Activated naive CD4-positive, alpha-beta T cell treated with anti-CD3 and anti-CD28 coated beads, Interleukin-2, amount 50 U/mL, for 72 hours (primary cell): ENCODE results near the gene WDR37. TPM values are rescaled to one million over a fixed set of nuclear protein-coding genes. Genes with fewer than 3 reads are reported as not detected.

Experiments used
- ATAC-seq, 2 donors: fragments of 150-1000 bp; cut with Tn5 transposase; 2 replicates each; pipeline ENCODE4 v1.10.0; 2021; ENCODE audit warnings: mild to moderate bottlenecking in 2 of 2, moderate library complexity in 2 of 2
- DNase-seq, 2 donors: peaks; one replicate each; pipeline ENCODE4 v3.0.0; 2021 to 2022; ENCODE audit warnings: low spot score in 2 of 2
- H3K27ac Mint-ChIP-seq, 2 donors: one replicate each; pipeline ENCODE4 v1.8.0; 2022; ENCODE audit warnings: mild to moderate bottlenecking in 2 of 2, mixed read lengths in 2 of 2
- H3K36me3 Mint-ChIP-seq, 2 donors: one replicate each; pipeline ENCODE4 v1.8.0; 2022; ENCODE audit warnings: mixed read lengths in 2 of 2
- H3K9me3 Mint-ChIP-seq, 2 donors: one replicate each; pipeline ENCODE4 v1.8.0; 2022; ENCODE audit warnings: mixed read lengths in 2 of 2
- total RNA-seq, 2 donors: library from RNA; stranded (reverse); gene quantifications; one replicate each; pipeline ENCODE4 v1.2.3, GENCODE V29; 2022

Gene WDR37
- total RNA-seq, 2 donors from 2014 or later, result 21.2 to 31.5 TPM

DNA sequence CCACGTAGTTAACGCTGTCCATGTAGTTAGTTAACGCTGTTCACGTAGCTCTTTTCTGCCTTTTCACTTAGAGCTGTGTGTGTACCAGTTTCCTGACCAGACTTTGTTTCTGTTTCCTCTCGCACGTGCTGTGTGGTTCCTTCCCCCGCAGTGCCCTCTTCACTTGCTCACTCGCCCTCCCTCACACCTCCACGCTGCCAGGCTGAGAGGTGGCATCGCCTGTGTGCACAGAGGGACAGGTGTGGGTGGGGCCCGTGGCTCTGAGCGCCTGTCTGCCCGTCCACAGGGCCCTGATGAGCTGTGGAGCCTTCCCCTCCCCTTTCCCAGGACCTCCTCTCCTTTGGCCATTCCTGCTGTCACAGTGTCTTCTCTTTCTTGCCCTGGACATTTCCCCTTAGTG, 30.6 kb downstream of the WDR37 start:
- H3K9me3 Mint-ChIP-seq, result no peaks in the 10 kb centered on the region
- DNase-seq (no peak), ATAC-seq (no peak)
- H3K27ac Mint-ChIP-seq, result no peak overlapping the region
- H3K36me3 Mint-ChIP-seq, result peaks cover 10 to 22% of the 10 kb centered on the region in 2 donors

GRCh38 chr10:1089017-1089689, 33.0 kb downstream of the WDR37 start:
- H3K36me3 Mint-ChIP-seq, result peaks cover 5 to 18% of the 10 kb centered on the region in 2 donors
- no peaks in the 10 kb centered on the region for H3K9me3 Mint-ChIP-seq
- peak overlapping the region in 1 of 2 donors; percentile 63 for H3K27ac Mint-ChIP-seq
- DNase-seq (no peak), ATAC-seq (no peak)

DNA sequence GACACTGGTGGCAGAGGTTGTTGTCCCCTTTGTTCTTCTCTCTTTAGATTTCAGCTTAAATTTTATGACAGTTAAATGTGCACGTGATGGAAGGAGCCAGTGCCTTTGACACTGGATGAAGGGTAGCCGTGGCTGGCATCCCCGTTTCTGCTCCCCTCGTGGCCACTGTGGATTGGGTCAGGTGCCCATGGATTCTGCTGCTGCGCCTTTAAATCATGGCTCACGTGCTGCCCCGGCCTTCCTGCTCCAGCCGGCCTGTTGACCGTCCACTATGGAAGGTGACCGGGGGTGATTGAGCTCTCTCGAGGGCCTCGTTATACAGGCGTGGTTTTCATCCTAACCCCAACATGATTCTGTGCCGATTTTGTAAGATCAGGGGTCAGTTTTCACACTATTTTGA, 34.5 kb downstream of the WDR37 start:
- H3K27ac Mint-ChIP-seq, result peak overlapping the region in 1 of 2 donors; percentile 63
- ATAC-seq, result no peak
- no peaks in the 10 kb centered on the region for H3K9me3 Mint-ChIP-seq
- peaks cover 4 to 14% of the 10 kb centered on the region in 2 donors for H3K36me3 Mint-ChIP-seq
- no peak for DNase-seq

- DNase-seq (no peak), ATAC-seq (no peak)
- Mint-ChIP-seq H3K36me3 (peaks cover 4 to 5% of the 10 kb centered on the region in 2 donors), H3K27ac (no peak overlapping the region), H3K9me3 (no peaks in the 10 kb centered on the region)
Observed at GRCh38 chr10:1093696-1094095, 37.5 kb downstream of the WDR37 start.

DNA sequence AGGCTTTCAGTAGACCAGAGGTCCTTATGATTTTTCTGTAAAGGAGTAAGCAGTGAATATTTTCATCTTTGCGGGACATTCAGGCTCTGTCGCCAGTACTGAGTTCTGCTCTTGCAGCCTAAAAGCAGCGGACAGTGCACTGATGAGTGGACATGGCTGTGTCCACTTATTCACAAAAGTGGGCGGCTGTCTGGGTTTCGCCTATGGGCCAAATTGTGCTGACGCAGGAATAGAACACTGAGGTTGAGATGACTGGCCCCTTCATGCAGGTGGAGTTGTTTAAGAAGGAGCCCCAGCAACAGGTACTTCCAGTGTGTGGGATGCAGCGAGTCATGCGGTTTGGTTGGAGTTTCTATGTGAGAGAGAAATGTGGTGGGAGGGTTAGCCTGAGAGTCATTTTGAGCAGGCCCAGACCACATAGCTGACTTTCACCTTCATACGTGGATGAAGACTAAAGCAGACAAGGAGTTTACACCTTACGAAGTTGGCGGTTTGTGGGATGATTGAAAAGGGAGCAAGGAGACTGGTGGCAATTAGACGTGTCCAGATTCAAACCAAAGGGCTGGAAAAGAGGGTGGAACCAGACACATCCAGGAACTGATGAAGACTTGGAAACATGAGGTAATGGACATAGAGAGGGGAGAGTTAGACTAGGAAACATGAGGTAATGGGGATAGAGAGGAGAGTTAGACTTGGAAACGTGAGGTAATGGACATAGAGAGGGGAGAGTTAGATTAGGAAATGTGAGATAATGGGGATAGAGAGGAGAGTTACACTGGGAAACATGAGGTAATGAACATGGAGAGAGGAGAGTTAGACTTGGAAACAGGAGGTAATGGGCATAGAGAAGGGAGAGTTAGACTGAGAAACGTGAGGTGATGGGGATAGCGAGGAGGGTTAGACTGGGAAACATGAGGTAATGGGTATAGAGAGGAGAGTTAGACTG, 38.2 kb downstream of the WDR37 start:
- H3K27ac Mint-ChIP-seq, result no peak overlapping the region
- peaks cover 4 to 5% of the 10 kb centered on the region in 2 donors for H3K36me3 Mint-ChIP-seq
- ATAC-seq, result peak; percentile 93 to 97
- no peaks in the 10 kb centered on the region for H3K9me3 Mint-ChIP-seq
- peak; percentile 68 to 71 for DNase-seq

- H3K27ac Mint-ChIP-seq, result no peak overlapping the region
- ATAC-seq (no peak), DNase-seq (no peak)
- H3K36me3 Mint-ChIP-seq, result peaks cover 4 to 5% of the 10 kb centered on the region in 2 donors
- H3K9me3 Mint-ChIP-seq, result no peaks in the 10 kb centered on the region
Observed at GRCh38 chr10:1095498-1095897, 39.3 kb downstream of the WDR37 start.

DNA sequence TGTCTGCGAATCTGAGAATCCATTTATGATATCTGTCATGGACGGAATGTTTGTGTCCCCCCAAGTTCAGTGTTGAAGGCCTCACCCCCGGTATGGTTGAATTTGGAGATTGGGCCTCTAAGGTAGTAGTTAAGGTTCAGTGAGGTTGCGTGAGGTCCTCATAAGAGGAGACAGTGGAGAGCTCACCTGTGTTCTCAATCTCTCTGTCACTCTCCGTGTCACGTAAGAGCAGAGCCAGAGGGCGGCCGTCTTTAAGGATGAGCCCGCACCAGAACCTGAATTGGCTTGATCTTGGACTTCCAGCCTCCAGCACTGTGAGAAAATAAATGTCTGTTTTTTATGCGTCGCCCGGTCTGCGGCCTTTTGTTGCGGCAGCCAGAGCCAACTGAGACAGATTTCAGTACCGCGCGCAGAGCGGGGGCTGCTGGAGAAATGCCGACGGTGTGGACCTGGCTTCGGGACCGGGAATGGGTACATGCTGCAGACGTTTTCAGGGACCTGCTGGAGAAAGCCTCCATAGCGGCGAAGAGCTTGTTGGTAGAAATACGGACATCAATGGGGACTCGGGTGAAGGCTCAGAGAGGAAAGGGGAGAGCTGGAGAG, 40.2 kb downstream of the WDR37 start:
- Mint-ChIP-seq H3K36me3 (peaks cover 0 to 12% of the 10 kb centered on the region in 2 donors), H3K9me3 (no peaks in the 10 kb centered on the region), H3K27ac (no peak overlapping the region)
- DNase-seq (peak in 1 of 2 donors; percentile 44), ATAC-seq (no peak)

GRCh38 chr10:1097436-1097835, 41.3 kb downstream of the WDR37 start:
- DNase-seq (no peak), ATAC-seq (no peak)
- H3K9me3 Mint-ChIP-seq, result no peaks in the 10 kb centered on the region
- peaks cover 7 to 16% of the 10 kb centered on the region in 2 donors for H3K36me3 Mint-ChIP-seq
- H3K27ac Mint-ChIP-seq, result peak overlapping the region in 1 of 2 donors; percentile 11

GRCh38 chr10:1100143-1100542, 44.0 kb downstream of the WDR37 start:
- ATAC-seq, result no peak
- peak in 1 of 2 donors; percentile 2 for DNase-seq
- Mint-ChIP-seq H3K27ac (peak overlapping the region in 1 of 2 donors; percentile 7), H3K9me3 (no peaks in the 10 kb centered on the region), H3K36me3 (peaks cover 7 to 29% of the 10 kb centered on the region in 2 donors)

GRCh38 chr10:1100691-1101368, 44.6 kb downstream of the WDR37 start:
- H3K27ac Mint-ChIP-seq, result peak overlapping the region; percentile 65 to 81
- no peaks in the 10 kb centered on the region for H3K9me3 Mint-ChIP-seq
- ATAC-seq (no peak), DNase-seq (peak in 1 of 2 donors; percentile 42)
- H3K36me3 Mint-ChIP-seq, result peaks cover 7 to 32% of the 10 kb centered on the region in 2 donors

DNA sequence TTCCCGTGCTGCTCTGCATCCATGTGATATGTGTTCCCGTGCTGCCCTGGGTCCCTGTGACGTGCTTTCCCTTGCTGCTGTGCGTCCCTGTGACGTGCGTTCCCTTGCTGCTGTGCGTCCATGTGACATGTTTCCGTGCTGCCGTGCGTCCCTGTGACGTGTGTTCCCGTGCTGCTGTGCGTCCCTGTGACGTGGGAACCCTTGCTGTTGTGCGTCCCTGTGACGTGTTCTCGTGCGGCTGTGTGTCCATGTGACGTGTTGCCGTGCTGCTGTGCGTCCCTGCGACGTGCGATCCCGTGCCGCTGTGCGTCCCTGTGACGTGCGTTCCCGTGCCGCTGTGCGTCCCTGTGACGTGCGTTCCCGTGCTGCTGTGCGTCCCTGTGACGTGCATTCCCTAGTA, 45.8 kb downstream of the WDR37 start:
- peak in 1 of 2 donors; percentile 52 for DNase-seq
- no peak for ATAC-seq
- Mint-ChIP-seq H3K36me3 (peaks cover 7 to 44% of the 10 kb centered on the region in 2 donors), H3K9me3 (no peaks in the 10 kb centered on the region), H3K27ac (peak overlapping the region; percentile 81)

- DNase-seq, result peak in 1 of 2 donors; percentile 51
- no peaks in the 10 kb centered on the region for H3K9me3 Mint-ChIP-seq
- peak overlapping the region; percentile 81 for H3K27ac Mint-ChIP-seq
- H3K36me3 Mint-ChIP-seq, result peaks cover 7 to 44% of the 10 kb centered on the region in 2 donors
- ATAC-seq, result peak; percentile 76 to 85
Observed at GRCh38 chr10:1102416-1102815, 46.2 kb downstream of the WDR37 start.

DNA sequence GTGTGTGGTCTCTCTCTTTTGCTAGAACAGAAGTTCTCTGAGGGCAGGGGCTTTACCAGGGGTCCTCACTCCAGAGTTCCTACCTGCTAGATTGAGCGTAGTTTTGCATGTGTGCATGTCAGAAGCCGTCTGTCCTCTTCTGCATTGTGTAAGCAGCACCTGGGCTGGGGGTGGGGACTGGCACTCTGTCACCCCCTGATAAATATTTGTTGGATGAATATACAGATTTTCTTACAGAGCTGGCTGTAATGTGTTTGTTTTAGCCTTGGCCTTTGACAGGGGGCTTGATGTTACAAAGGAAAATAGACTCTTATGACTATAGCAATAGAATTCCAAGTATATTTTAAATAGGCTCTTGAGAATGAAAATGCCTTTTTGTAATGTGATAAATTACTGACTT, 46.6 kb downstream of the WDR37 start:
- Mint-ChIP-seq H3K27ac (peak overlapping the region; percentile 81), H3K9me3 (no peaks in the 10 kb centered on the region), H3K36me3 (peaks cover 7 to 44% of the 10 kb centered on the region in 2 donors)
- ATAC-seq (no peak), DNase-seq (no peak)

- Mint-ChIP-seq H3K9me3 (no peaks in the 10 kb centered on the region), H3K36me3 (peaks cover 7 to 47% of the 10 kb centered on the region in 2 donors)
- no peak for DNase-seq
Observed at GRCh38 chr10:1103551-1103950, 47.4 kb downstream of the WDR37 start.

DNA sequence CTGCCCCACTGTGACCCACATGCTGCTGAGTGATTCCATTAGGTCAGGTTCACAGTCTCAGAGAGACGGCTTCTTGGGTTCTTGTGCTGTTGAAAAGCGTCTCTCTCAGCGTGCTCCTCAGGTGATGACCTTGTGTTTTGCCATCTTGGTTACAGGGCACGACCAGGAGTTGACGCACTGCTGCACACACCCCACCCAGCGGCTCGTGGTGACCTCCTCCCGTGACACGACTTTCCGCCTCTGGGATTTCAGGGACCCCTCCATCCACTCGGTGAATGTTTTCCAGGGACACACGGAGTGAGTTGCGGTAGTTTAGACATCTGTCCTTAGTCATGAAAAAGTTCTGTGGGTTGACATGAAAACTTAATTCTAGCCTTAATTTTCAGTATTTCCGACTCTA, 48.8 kb downstream of the WDR37 start:
- H3K27ac Mint-ChIP-seq, result peak overlapping the region in 1 of 2 donors; percentile 30
- DNase-seq, result no peak
- no peaks in the 10 kb centered on the region for H3K9me3 Mint-ChIP-seq
- peaks cover 7 to 55% of the 10 kb centered on the region in 2 donors for H3K36me3 Mint-ChIP-seq
- no peak for ATAC-seq

More at GRCh38 chr10:1103551-1103950, 47.4 kb downstream of the WDR37 start:
- H3K27ac Mint-ChIP-seq, result peak overlapping the region in 1 of 2 donors; percentile 56
- ATAC-seq, result no peak

DNA sequence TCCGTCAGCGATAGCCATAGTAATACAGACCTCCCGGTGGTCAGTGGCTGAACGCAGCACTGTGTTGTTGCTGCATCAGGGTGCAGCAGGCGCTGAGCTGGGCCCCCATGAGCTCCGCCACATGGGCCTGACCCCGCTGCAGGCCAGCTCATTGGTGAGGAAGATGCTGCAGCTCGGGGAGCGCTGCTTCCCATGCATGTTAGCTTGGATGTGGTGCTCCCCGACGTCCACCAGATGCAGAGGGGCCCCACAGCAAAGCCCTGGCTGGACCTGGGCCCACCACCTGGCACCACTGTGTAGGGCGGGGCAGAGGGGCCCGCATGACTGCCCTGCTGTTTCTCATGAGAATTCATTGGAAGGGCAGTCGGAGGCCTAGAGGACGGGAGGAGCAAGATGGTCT, 50.8 kb downstream of the WDR37 start:
- no peak for ATAC-seq
- H3K9me3 Mint-ChIP-seq, result no peaks in the 10 kb centered on the region
- DNase-seq, result no peak
- peak overlapping the region in 1 of 2 donors; percentile 22 for H3K27ac Mint-ChIP-seq
- H3K36me3 Mint-ChIP-seq, result peaks cover 11 to 59% of the 10 kb centered on the region in 2 donors
